CD1c-positive myeloid dendritic cell (primary cell): ENCODE results near the gene EFCAB8.

Experiments used
- DNase-seq: peaks from one replicate; pipeline ENCODE4 v3.0.0-alpha.2; 2016; ENCODE audit errors: extremely low spot score

Gene EFCAB8

GRCh38 chr20:33008336-33009213, 149.9 kb downstream of the EFCAB8 start:
- DNase-seq, result no peak

GRCh38 chr20:33009214-33010132, 150.8 kb downstream of the EFCAB8 start:
- no peak for DNase-seq

GRCh38 chr20:33010133-33010504, 151.4 kb downstream of the EFCAB8 start:
- no peak for DNase-seq

GRCh38 chr20:33010674-33011449, 152.1 kb downstream of the EFCAB8 start:
- no peak for DNase-seq
